Osteoblast (primary cell): ENCODE results near the gene PGGHG. TPM values are rescaled to one million over a fixed set of nuclear protein-coding genes. Genes with fewer than 3 reads are reported as not detected.
A peak's percentile ranks its signal among the peaks of the same experiment; 100 is the strongest.

Source experiments
- DNase-seq: peaks from one replicate; pipeline ENCODE4 v3.0.0; 2011; ENCODE audit warnings: low spot score, mixed read lengths; ENCODE audit not compliant: insufficient read length; ENCODE audit errors: missing footprints
- H2AFZ ChIP-seq: 2 replicates; pipeline ENCODE4 v1.6.0; 2011; ENCODE audit warnings: mild to moderate bottlenecking, low read length
- H3K27ac ChIP-seq: 2 replicates; pipeline ENCODE4 v1.5.1; 2011; ENCODE audit warnings: mild to moderate bottlenecking, low read depth, low read length, moderate library complexity
- H3K27me3 ChIP-seq: 2 replicates; pipeline ENCODE4 v1.6.0; 2012; ENCODE audit warnings: mild to moderate bottlenecking, control low read depth, inconsistent platforms, low read length, moderate library complexity; ENCODE audit not compliant: insufficient read depth
- H3K36me3 ChIP-seq: 2 replicates; pipeline ENCODE4 v1.5.1; 2011; ENCODE audit warnings: mild to moderate bottlenecking, low read length, control low read depth, moderate library complexity; ENCODE audit not compliant: insufficient read depth
- H3K4me1 ChIP-seq: 2 replicates; pipeline ENCODE4 v1.5.1; 2011; ENCODE audit warnings: mild to moderate bottlenecking, low read length, control low read depth, moderate library complexity; ENCODE audit not compliant: insufficient read depth
- H3K4me2 ChIP-seq: 2 replicates; pipeline ENCODE4 v1.6.0; 2011; ENCODE audit warnings: mild to moderate bottlenecking, low read length; ENCODE audit not compliant: insufficient read depth
- H3K4me3 ChIP-seq: fragments of 200-600 bp; sonication (generic); 3 replicates; pipeline ENCODE4 v1.5.1; 2012; ENCODE audit warnings: mild to moderate bottlenecking, low read length, inconsistent platforms; ENCODE audit not compliant: insufficient read depth
- H3K79me2 ChIP-seq: 2 replicates; pipeline ENCODE4 v1.6.0; 2012; ENCODE audit warnings: mild to moderate bottlenecking, low read length, control low read depth, inconsistent platforms; ENCODE audit not compliant: insufficient read depth
- H3K9me3 ChIP-seq: 2 replicates; pipeline ENCODE4 v1.5.1; 2011; ENCODE audit warnings: low read depth, low read length, control low read depth
- H4K20me1 ChIP-seq: 2 replicates; pipeline ENCODE4 v1.6.0; 2012; ENCODE audit warnings: mild to moderate bottlenecking, low read length, control low read depth; ENCODE audit not compliant: insufficient read depth
- total RNA-seq: library from RNA; depleted of rRNA; stranded (reverse); fragments of >200 nt; gene quantifications from 2 replicates; pipeline ENCODE4 v1.2.3, GENCODE V29; 2012
- TF ChIP-seq, protein P1 (sequence below): IDR thresholded peaks from 2 replicates; pipeline ENCODE4 v1.5.1; 2011; ENCODE audit warnings: mild to moderate bottlenecking, low read depth, low read length, moderate library complexity; ENCODE audit errors: extremely low read depth

Gene PGGHG
- total RNA-seq, 1 donor = 8.7 TPM

GRCh38 chr11:279040-279965 lies 9.6 kb upstream of the PGGHG start:
- Histone ChIP-seq H3K36me3 (no peaks in the 10 kb centered on the region), H3K9me3 (no peaks in the 10 kb centered on the region), H2AFZ (no peak overlapping the region), H3K79me2 (no peaks in the 10 kb centered on the region), H3K4me2 (no peak overlapping the region), H4K20me1 (no peaks in the 10 kb centered on the region), H3K4me3 (no peak overlapping the region), H3K4me1 (no peaks in the 10 kb centered on the region), H3K27me3 (peaks cover 64% of the 10 kb centered on the region), H3K27ac (no peak overlapping the region)
- DNase-seq = peak; percentile 82
- TF ChIP-seq, protein P1, sequence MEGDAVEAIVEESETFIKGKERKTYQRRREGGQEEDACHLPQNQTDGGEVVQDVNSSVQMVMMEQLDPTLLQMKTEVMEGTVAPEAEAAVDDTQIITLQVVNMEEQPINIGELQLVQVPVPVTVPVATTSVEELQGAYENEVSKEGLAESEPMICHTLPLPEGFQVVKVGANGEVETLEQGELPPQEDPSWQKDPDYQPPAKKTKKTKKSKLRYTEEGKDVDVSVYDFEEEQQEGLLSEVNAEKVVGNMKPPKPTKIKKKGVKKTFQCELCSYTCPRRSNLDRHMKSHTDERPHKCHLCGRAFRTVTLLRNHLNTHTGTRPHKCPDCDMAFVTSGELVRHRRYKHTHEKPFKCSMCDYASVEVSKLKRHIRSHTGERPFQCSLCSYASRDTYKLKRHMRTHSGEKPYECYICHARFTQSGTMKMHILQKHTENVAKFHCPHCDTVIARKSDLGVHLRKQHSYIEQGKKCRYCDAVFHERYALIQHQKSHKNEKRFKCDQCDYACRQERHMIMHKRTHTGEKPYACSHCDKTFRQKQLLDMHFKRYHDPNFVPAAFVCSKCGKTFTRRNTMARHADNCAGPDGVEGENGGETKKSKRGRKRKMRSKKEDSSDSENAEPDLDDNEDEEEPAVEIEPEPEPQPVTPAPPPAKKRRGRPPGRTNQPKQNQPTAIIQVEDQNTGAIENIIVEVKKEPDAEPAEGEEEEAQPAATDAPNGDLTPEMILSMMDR = no peak

- peak; percentile 95 for DNase-seq
- H3K79me2 ChIP-seq = no peaks in the 10 kb centered on the region
- no peaks in the 10 kb centered on the region for H4K20me1 ChIP-seq
- peaks cover 64% of the 10 kb centered on the region for H3K27me3 ChIP-seq
- H3K4me2 ChIP-seq = peak overlapping the region; percentile 23
- no peaks in the 10 kb centered on the region for H3K4me1 ChIP-seq
- H2AFZ ChIP-seq = no peak overlapping the region
- no peaks in the 10 kb centered on the region for H3K36me3 ChIP-seq
- H3K27ac ChIP-seq = no peak overlapping the region
- H3K4me3 ChIP-seq = no peak overlapping the region
- H3K9me3 ChIP-seq = no peaks in the 10 kb centered on the region
- TF ChIP-seq, protein P1 = no peak
Observed at GRCh38 chr11:279966-280705, 8.8 kb upstream of the PGGHG start.

DNA sequence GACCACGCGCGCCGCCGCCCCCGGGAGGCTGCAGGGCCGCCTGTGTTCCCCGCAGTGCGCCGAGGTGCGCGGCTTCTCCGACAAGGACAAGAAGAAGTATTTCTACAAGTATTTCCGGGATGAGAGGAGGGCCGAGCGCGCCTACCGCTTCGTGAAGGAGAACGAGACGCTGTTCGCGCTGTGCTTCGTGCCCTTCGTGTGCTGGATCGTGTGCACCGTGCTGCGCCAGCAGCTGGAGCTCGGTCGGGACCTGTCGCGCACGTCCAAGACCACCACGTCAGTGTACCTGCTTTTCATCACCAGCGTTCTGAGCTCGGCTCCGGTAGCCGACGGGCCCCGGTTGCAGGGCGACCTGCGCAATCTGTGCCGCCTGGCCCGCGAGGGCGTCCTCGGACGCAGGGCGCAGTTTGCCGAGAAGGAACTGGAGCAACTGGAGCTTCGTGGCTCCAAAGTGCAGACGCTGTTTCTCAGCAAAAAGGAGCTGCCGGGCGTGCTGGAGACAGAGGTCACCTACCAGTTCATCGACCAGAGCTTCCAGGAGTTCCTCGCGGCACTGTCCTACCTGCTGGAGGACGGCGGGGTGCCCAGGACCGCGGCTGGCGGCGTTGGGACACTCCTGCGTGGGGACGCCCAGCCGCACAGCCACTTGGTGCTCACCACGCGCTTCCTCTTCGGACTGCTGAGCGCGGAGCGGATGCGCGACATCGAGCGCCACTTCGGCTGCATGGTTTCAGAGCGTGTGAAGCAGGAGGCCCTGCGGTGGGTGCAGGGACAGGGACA lies 8.0 kb upstream of the PGGHG start:
- Histone ChIP-seq H3K4me2 (no peak overlapping the region), H3K4me3 (no peak overlapping the region), H3K79me2 (no peaks in the 10 kb centered on the region), H3K36me3 (no peaks in the 10 kb centered on the region), H3K9me3 (no peaks in the 10 kb centered on the region), H3K27me3 (peaks cover 61% of the 10 kb centered on the region), H4K20me1 (no peaks in the 10 kb centered on the region), H2AFZ (no peak overlapping the region), H3K27ac (no peak overlapping the region), H3K4me1 (no peaks in the 10 kb centered on the region)
- TF ChIP-seq, protein P1 = no peak
- DNase-seq = peak; percentile 79
